GM19463 (cell line): Measurements from ENCODE around the gene EXOC6.

Experiments
- ATAC-seq: cut with Tn5 transposase; IDR thresholded peaks from one replicate; pipeline ENCODE4 v1.9.1; 2021; ENCODE audit warnings: mild to moderate bottlenecking, moderate library complexity; ENCODE audit not compliant: unreplicated experiment

The EXOC6 gene

GRCh38 chr10:93063144-93063976 lies 215.0 kb downstream of the EXOC6 start:
- ATAC-seq, result no peak

- no peak for ATAC-seq
Observed at GRCh38 chr10:93063977-93064660, 215.8 kb downstream of the EXOC6 start.

- ATAC-seq, result no peak
Observed at GRCh38 chr10:93064874-93065660, 216.7 kb downstream of the EXOC6 start.

GRCh38 chr10:93065675-93066543 lies 217.6 kb downstream of the EXOC6 start:
- no peak for ATAC-seq

- no peak for ATAC-seq
Observed at GRCh38 chr10:93066544-93066913, 218.2 kb downstream of the EXOC6 start.

- ATAC-seq, result no peak
Observed at GRCh38 chr10:93067443-93068365, 219.4 kb downstream of the EXOC6 start.

- ATAC-seq, result no peak
Observed at GRCh38 chr10:93068411-93069244, 220.3 kb downstream of the EXOC6 start.

- no peak for ATAC-seq
Observed at GRCh38 chr10:93069245-93069561, 220.9 kb downstream of the EXOC6 start.

GRCh38 chr10:93070378-93071176 lies 222.3 kb downstream of the EXOC6 start:
- no peak for ATAC-seq

GRCh38 chr10:93071177-93071472 lies 222.8 kb downstream of the EXOC6 start:
- no peak for ATAC-seq

GRCh38 chr10:93071674-93072224 lies 223.4 kb downstream of the EXOC6 start:
- no peak for ATAC-seq

GRCh38 chr10:93072225-93072712 lies 223.9 kb downstream of the EXOC6 start:
- no peak for ATAC-seq

GRCh38 chr10:93072713-93073538 lies 224.6 kb downstream of the EXOC6 start:
- ATAC-seq, result no peak

GRCh38 chr10:93073539-93074146 lies 225.3 kb downstream of the EXOC6 start, which contains the start of gene CYP26A1:
TSS of gene CYP26A1 (plus strand) at chr10:93073893. CDS start at chr10:93073935, 42 bp downstream.
- no peak for ATAC-seq

GRCh38 chr10:93074147-93074596 lies 225.9 kb downstream of the EXOC6 start:
- ATAC-seq, result no peak
